Prostate gland (tissue), 2 donors: ENCODE results near the gene PRKG1.

Experiments used
- POLR2A ChIP-seq: fragments of 450-650 bp; IDR thresholded peaks from one replicate; pipeline ENCODE4 v1.6.1; 2016; ENCODE audit warnings: antibody characterized with exemption, mild to moderate bottlenecking
- TF ChIP-seq, protein P1 (sequence below), 4 experiments: fragments of 200-600 bp in 2 of 4; fragments of 450-650 bp in 2 of 4; sonication (generic) in 2 of 4; IDR thresholded peaks; 1 replicate in 3 of 4; 2 replicates in 1 of 4; pipeline ENCODE4 v1.5.1; 2016 to 2019; ENCODE audit warnings: antibody characterized with exemption in 4 of 4, mild to moderate bottlenecking in 2 of 4, moderate library complexity in 2 of 4

- TF ChIP-seq, protein P1, sequence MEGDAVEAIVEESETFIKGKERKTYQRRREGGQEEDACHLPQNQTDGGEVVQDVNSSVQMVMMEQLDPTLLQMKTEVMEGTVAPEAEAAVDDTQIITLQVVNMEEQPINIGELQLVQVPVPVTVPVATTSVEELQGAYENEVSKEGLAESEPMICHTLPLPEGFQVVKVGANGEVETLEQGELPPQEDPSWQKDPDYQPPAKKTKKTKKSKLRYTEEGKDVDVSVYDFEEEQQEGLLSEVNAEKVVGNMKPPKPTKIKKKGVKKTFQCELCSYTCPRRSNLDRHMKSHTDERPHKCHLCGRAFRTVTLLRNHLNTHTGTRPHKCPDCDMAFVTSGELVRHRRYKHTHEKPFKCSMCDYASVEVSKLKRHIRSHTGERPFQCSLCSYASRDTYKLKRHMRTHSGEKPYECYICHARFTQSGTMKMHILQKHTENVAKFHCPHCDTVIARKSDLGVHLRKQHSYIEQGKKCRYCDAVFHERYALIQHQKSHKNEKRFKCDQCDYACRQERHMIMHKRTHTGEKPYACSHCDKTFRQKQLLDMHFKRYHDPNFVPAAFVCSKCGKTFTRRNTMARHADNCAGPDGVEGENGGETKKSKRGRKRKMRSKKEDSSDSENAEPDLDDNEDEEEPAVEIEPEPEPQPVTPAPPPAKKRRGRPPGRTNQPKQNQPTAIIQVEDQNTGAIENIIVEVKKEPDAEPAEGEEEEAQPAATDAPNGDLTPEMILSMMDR (IDR thresholded peaks at IDR 0.05), result no peak
- TF ChIP-seq POLR2A, result no peak
Measured at GRCh38 chr10:51188866-51189265, 114.6 kb downstream of the PRKG1 start.
